HG03457 (cell line): Measurements from ENCODE around the gene CTSZ.

Experiments
- ATAC-seq: cut with Tn5 transposase; IDR thresholded peaks from one replicate; pipeline ENCODE4 v1.9.1; 2021; ENCODE audit warnings: moderate number of reproducible peaks; ENCODE audit not compliant: unreplicated experiment

The CTSZ gene

GRCh38 chr20:59032023-59032712 is 25.1 kb upstream of the CTSZ start, which contains the start of gene ATP5F1E:
Gene ATP5F1E, minus strand, starts transcription at chr20:59032335. Its CDS starts 84 bp downstream, at chr20:59032251.
- ATAC-seq: peak; percentile 91

- ATAC-seq: peak; percentile 16
These were observed 24.5 kb upstream of the CTSZ start for GRCh38 chr20:59031564-59032022.

- no peak for ATAC-seq
These were observed 24.0 kb upstream of the CTSZ start for GRCh38 chr20:59030911-59031563.

GRCh38 chr20:59028812-59029211 is 21.8 kb upstream of the CTSZ start:
- ATAC-seq: no peak

- ATAC-seq: no peak
These were observed 20.8 kb upstream of the CTSZ start for GRCh38 chr20:59027741-59028320.

GRCh38 chr20:59026904-59027740 is 20.1 kb upstream of the CTSZ start:
- no peak for ATAC-seq

GRCh38 chr20:59025511-59025910 is 18.5 kb upstream of the CTSZ start:
- no peak for ATAC-seq

- ATAC-seq: no peak
These were observed 18.0 kb upstream of the CTSZ start for GRCh38 chr20:59025086-59025485.

- ATAC-seq: no peak
These were observed 17.1 kb upstream of the CTSZ start for GRCh38 chr20:59024111-59024530.

GRCh38 chr20:59023616-59024015 is 16.6 kb upstream of the CTSZ start:
- no peak for ATAC-seq

- no peak for ATAC-seq
These were observed 15.7 kb upstream of the CTSZ start for GRCh38 chr20:59022754-59023153.

GRCh38 chr20:59020938-59021551 is 14.0 kb upstream of the CTSZ start:
- ATAC-seq: no peak

- no peak for ATAC-seq
These were observed 12.2 kb upstream of the CTSZ start, which contains the start of gene TUBB1 for GRCh38 chr20:59019217-59019616. Gene TUBB1, plus strand, starts transcription at chr20:59019429. Its CDS starts 94 bp downstream, at chr20:59019523.

GRCh38 chr20:59018817-59019216 is 11.8 kb upstream of the CTSZ start:
- no peak for ATAC-seq

- ATAC-seq: no peak
These were observed 10.6 kb upstream of the CTSZ start for GRCh38 chr20:59017493-59018231.

GRCh38 chr20:59016795-59017492 is 9.9 kb upstream of the CTSZ start:
- ATAC-seq: no peak

GRCh38 chr20:59015812-59016711 is 9.0 kb upstream of the CTSZ start:
- no peak for ATAC-seq

GRCh38 chr20:59015411-59015810 is 8.4 kb upstream of the CTSZ start:
- no peak for ATAC-seq
